ENCODE results near the gene VTI1A.
"Not testable (repeated sequence)": the region's sequence is repeated elsewhere in the genome, so short reads cannot be mapped to it uniquely, and the experiment has no call there.

VTI1A gene

DNA sequence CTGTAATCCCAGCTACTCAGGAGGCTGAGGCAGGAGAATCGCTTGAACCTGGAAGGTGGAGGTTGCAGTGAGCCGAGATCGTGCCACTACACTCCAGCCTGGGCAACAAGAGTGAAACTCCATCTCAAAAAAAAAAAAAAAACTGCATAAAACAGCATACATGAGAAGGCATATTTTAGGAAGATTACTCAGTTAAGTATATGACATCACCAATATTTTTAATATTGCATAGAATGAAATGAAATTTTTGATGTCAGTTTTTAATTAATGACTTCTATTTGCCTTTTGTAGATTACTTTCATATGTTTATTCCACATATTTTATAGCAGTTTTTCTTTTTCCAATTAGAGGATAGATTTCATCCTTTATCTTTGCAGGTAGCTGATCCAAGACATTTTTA lies 284.4 kb downstream of the VTI1A start:
- not testable (repeated sequence) for DNase-seq

DNA sequence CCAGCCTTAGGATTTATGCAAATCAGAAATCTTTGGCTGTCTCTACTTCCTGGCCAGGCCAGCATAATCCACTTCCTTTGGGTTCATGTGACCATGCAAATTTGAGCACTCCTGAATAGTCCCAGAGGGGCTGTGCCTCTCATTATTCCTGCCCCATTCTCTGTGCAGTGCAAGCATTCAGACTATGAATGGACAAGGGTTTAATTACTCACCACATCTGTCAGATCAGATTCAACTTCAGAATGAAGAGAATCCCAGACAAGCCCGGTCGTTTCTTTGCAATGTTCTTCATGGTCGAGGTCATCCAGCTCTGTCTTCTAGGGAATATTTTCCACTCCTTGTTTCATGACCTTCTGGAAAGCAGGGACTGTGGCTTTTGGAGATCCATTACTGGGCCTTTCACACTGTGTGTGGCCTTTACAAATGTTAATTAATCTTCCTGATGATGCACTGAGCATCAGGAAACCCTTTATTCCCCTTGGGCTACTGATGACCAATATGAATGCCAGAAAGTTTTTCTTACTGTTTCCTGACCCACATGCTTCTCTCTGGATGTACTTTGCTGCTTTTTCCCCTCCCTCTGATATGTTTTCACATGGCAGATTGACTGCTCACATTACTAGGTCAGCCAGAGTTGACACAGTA lies 285.4 kb downstream of the VTI1A start:
- DNase-seq, result no peak

DNA sequence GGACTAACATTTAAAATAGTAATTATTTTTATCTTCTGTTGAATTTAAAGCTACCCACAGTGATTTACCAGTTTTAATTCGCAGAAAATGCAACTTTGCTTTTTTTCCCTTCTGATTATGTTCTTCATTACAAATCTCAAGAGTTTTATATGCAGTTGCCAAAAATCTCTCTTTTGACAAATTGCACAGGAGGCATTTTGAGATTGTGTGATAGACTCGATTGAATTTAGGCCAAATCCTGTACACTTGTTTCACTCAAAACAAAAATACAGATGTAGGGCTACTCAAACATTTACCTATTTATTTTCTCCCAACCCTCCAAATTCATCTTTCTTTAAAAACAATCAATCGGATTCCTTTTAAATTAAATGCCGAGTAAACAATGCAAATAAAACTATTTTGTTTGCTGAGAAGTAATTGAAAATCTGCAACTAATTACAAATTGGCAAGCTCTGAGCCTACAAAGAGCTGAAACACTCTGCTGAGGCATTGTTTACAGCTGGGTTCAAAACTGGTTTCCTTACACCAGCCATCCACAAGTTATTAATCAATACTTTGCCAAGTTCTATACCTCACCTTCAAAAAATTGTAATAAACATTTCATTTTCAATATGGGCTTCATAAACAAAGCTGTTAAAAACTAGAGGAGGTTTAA lies 288.2 kb downstream of the VTI1A start:
- DNase-seq, result no peak

DNA sequence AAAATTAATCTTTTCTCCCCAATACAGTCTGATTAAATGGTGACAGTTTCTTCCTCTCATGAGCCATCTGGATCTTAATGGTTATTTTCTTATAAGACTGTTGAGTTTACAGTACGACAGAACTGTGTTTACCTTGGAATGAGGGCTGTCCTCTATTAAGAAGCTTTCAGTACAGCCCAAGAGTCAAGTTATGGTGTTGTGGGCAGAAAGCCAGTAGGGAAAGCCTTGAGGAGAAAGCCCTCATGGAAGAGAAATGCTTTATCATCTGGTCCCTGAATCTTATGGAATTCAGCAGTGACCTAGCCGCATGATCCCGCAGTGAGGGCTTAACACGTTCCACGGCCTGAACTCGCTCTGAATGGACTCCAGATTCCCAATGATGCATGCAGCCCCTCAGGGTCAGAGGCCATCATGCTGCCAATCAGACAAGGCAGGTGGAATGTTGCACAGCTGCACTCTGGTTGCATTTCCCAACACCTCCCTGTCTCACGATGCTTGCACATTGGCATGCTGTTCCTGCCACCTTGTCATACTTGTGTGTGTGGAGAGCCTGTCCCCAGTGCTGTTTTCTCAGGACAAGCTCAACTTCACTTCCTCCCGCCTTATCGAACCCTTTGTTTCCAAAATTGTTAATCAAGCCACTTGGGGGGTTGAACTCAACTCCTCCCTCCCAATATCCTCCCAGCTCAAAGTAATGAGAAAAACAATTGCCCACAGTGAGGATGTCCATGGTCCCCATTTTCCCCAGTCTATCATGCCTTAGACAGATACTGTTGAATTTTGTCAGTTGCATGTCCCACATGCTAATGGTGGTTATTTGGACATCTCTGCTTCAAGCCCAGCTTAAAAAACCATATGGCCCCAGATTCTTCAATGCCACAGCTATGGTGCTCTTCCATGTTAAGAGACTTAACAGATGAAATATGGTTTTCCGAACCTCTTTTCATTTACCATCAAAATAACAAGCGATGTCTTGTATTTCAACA lies 291.9 kb downstream of the VTI1A start:
- no peak for DNase-seq

GRCh38 chr10:112739592-112740353 lies 292.8 kb downstream of the VTI1A start:
- DNase-seq, result no peak

DNA sequence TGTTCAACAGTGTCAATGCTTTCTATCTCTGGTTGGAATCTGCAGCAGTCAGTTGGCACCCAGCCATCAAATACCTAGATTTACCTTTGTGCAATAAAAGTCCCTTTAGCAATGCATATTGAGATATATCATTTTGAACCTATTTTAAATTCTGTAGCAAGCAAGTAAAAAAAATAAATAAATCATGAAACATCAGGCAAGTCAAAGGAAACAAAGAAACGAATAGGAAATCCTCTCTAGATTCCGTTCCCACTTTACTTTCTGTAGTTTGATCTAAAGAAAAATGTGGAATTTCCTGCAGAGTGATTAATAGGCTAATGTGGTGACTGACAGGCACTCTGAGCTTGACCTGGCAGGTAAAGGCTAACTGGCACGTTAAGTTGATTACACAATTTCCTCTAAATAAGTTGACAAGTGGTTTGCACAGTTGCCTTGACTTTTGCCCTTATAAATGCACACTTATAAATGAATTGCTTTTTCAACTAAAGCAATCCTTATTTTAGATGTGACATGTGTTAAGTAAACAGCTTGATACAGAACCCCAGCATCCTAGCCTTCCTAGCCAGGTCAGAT lies 294.9 kb downstream of the VTI1A start:
- DNase-seq, result no peak

DNA sequence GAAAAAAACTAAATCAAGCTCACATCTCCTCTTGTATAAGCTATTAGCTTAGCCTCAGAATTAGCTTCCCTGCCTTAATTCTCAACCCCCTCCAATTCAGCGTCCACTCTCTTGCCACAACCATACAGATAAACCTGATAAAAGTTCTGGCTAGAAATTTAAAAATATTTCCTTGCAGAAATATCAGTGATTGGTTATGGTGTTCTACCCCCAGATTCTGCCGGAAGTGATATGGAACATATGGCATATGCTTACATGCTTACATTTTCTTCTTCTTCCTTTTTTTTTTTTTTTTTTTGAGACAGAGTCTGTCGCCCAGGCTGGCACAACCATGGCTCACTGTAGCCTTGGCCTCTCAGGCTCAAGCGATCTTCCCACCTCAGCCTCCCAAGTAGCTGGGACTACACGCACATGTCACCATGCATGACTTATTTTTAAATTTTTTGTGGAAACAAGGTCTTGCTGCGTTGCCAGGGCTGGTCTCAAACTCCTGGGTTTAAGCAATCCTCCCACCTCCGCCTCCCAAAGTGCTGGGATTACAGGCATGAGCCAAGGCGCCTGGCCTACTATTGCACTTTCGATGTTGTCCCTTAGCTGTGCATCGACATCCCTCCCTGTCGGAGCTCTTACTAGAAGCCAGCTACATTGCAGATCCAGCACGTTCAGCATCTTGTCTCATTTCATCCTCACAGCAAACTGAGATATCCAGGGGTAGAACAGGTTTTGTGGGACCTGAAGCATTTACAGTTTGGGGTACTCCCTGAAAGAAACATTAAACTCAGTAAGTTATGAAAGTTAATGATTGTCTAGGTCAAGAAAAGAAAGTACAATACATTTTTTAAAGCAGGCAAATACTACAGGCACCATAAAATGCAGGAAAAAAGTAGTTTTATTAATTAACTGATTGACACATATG lies 297.4 kb downstream of the VTI1A start:
- DNase-seq, result no peak

DNA sequence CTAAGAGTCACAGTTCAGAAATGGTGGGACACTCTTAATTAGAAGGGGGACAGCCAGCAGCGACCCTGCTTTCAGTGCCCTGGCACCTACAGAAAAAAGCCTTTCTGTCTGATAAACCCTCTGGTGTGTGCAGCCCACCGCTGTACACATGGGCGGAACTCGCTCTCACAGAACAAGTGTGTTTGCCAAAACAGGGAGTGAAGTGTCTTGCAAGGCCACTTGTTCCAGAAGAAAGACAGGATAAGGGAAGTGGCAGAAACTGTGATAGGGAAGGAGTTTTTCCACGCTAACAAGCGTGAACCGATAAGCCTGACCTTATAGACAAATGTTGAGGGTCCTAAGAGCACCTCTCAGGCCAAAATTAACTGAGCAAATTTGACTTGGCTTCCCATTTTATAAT lies 299.3 kb downstream of the VTI1A start:
- DNase-seq, result no peak

GRCh38 chr10:112750427-112751167 lies 303.6 kb downstream of the VTI1A start:
- DNase-seq, result no peak

DNA sequence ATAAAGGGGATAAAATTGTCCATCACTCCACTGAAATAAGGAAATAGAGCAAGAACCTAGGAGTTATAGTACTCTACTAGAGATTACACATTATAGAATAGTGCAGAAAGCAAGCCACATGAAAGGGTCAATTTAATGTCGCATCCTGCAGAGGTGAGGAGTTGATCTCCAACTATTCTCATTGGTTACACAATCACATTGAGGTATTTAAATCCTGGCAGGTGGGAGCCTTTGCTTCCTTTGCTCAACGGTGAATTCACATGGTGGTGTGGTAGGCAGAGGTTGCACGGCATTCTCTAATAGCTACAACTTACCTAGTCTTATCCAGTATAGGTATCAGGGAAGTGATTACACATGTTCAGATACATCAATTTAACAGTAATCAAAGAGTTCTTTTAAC lies 304.6 kb downstream of the VTI1A start:
- no peak for DNase-seq

- no peak for DNase-seq
Observed at GRCh38 chr10:112752288-112752687, 305.3 kb downstream of the VTI1A start.

DNA sequence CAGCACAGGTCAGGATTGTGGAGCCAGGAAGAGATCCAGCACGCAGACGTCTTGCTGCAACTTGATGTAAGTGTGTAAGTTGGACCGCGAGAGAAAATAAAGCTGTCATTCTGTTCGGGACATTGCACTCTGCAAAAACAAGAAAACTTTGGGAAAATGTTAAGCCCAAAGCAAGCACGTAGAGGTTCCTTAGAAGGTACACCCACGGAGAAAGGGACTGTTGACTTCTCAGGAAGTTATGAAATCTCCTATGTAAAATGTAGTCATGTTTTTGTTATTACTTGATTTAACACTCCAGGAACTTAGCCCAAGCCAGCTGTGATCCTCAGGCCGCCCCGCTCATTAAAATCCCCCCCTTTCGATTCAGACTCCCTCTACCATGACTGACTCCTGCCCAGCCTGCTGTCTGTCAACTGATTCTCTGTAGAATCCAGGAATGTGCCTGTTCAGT lies 307.0 kb downstream of the VTI1A start:
- no peak for DNase-seq

DNA sequence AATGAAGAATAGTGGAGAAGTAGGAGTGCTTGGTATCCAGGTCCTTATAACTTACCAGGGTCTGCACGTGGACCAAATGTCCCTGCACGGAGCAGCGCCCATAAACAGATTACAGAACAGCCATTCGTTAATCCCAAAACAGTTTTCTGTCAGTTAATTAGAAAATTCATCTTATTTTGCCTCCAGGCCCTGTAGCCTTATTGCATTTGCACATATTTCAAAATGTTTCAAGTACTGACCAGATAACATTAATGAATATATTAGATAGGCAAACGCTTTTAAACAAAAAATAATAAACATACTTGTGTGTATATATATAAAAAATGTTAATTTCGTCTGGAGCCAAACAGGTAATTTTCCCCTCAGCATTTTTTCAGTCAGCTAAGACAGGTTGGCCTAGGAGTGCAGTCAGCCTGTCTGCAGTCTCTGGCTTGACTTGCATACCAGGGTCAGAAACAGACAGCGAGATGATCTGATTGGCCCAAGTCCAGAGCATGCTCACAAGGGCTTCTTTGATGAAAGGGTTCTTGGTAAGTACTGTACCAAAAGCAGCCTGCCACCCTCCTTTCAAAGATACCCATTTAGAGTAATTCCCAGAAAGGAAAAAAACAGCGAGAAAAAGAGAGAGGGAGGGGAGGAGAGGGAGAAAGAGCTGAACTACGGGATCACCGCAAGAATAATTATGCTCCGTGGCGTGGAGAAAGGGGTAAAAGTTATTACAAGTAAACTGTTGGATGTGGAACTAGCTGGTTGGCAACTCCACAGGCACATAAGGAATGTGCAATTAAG lies 308.6 kb downstream of the VTI1A start:
- DNase-seq, result no peak

- DNase-seq, result no peak
Observed at GRCh38 chr10:112756235-112756527, 309.2 kb downstream of the VTI1A start.

GRCh38 chr10:112758961-112759360 lies 311.9 kb downstream of the VTI1A start:
- no peak for DNase-seq

DNA sequence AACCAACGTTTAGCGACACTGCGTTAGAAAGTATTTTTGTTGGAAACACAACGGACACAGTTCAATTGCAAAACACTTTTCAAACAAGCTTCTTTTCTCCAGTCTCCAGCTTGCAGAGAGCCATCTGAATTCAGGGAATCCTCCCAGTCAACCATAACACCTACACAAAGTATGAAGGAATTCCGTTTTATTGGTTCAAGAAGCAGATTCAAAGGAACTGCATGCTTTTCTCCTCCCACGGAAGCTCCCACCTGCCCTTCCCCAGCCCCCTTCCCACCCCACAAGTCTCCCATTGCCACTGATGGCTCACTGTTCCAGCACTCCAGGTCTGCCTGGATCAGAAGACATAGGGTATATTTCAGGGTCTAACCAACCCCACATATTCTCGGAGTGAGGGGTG lies 312.5 kb downstream of the VTI1A start:
- DNase-seq, result no peak

- DNase-seq, result no peak
Observed at GRCh38 chr10:112761256-112761655, 314.2 kb downstream of the VTI1A start.

DNA sequence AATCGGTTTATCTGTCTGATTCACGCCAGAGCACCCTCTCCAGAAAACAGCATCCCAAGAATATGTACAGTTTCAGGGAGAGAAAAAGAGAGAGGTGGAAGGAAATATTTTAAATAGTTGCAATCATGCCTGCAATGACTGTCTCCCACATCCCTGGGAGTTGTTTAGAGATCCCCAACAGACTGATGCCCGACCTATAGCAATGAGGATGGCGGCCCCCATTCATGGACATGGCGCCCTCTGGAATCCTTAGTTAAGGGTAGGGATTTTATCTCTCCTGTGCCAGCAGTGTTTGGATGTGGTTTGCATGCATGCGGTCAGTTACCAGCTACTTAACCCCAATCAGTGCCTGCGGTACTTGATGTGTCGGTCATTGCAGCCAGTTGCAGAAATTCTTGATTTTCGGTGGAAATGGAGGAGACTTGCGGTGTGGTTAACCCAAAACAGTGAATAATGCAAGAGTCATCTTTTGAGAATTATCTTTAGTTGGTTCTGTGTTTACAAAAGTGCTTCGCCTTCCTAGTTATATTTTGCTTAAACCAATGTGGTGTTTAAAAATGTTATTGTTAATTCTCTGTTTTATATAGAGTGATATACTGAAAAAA lies 317.0 kb downstream of the VTI1A start:
- no peak for DNase-seq

- DNase-seq, result no peak
Observed at GRCh38 chr10:112765717-112766235, 318.8 kb downstream of the VTI1A start.
